ENCODE measurements around the gene USP47. TPM values are rescaled to one million over a fixed set of nuclear protein-coding genes. Genes with fewer than 3 reads are reported as not detected.

Gene USP47
- total and polyA plus RNA-seq, 9 of the 15 experiments (the other 6 are each of a cell fraction or from before 2014, with no cell fraction given) = 13.1 to 63.6 (median 34.7) TPM

GRCh38 chr11:11841723-11842420, at the start of gene USP47 (continued):
- TF ChIP-seq ZNF609 (CRISPR knock-in tag; IDR thresholded peaks at IDR 0.05; ENCODE audit: borderline replicate concordance) = no peak

DNA sequence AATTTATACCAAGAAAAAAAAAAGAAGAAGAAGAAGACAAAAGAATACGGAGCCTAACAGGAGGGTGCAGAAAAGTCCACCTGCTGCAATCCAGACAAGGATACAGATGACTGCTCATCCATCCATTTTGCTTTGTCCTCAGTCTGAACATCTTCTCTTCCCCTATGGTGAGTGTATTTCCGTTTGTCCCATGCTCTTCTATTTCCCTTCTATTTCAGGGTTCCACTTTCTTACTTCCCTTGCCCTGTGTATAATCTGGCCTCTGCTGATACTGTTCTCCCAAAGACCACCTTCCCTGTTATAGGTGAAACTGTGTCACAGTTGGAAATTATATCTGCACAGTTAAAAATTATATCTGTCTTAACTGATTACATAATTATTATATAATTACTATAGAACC, 48.7 kb upstream of the USP47 start:
- Histone ChIP-seq H3K9ac (ENCODE audit: insufficient read depth in 1 of 2, low read depth in 2 of 2, low read length in 2 of 2) (no peak overlapping the region), H3K36me3 (ENCODE audit: control insufficient read depth, insufficient read depth, low read length) (no peaks in the 10 kb centered on the region), H3K9me3 (replicated peaks; ENCODE audit: control insufficient read depth, insufficient read depth, low read depth, low read length) (no peaks in the 10 kb centered on the region), H3K4me3 (no peak overlapping the region), H3K4me1 (replicated peaks in 1 of 2; ENCODE audit: control insufficient read depth in 2 of 2, insufficient read depth in 2 of 2, low read length in 2 of 2) (no peaks in the 10 kb centered on the region), H3K79me2 (ENCODE audit: control insufficient read depth, insufficient read depth, low read length) (no peaks in the 10 kb centered on the region), H2AFZ (ENCODE audit: low read depth, low read length) (no peak overlapping the region), H3K27ac (ENCODE audit: extremely low read depth, low read depth, low read length) (no peak overlapping the region), H3K4me2 (ENCODE audit: insufficient read depth, low read length) (no peak overlapping the region), H4K20me1 (replicated peaks; ENCODE audit: control insufficient read depth, insufficient read depth, low read length) (no peaks in the 10 kb centered on the region), H3K27me3 (ENCODE audit: control insufficient read depth in 2 of 2, insufficient read depth in 2 of 2, low read length in 2 of 2) (no peaks in the 10 kb centered on the region), H3K9me1 (ENCODE audit: control insufficient read depth, insufficient read depth, low read length) (no peaks in the 10 kb centered on the region)
- WGBS (ENCODE audit: insufficient coverage, low coverage, missing lambda C conversion rate) = 22% methylated on average over 2 of the region's 2 CpGs
- TF ChIP-seq KAT2B (IDR thresholded peaks at IDR 0.05; ENCODE audit: low read depth, low read length) = no peak
- no peak for TF ChIP-seq TCFL5 (CRISPR knock-in tag; conservative IDR thresholded peaks at IDR 0.05)
- TF ChIP-seq ZBTB40 (IDR thresholded peaks at IDR 0.05) = peak; percentile 69
- no peak for TF ChIP-seq ZBTB40 (CRISPR knock-in tag; IDR thresholded peaks at IDR 0.05)
- TF ChIP-seq POLR2G (IDR thresholded peaks at IDR 0.05; ENCODE audit: low read depth, low read length) = no peak
- FAIRE-seq (no peak), ATAC-seq (no peak), DNase-seq (ENCODE audit: extremely low read depth in 1 of 4, low spot score in 3 of 4) (no peak)
- in situ Hi-C loops (cut with MboI) = no loop called here
- BruUV-seq (replicated peaks) = no TSS peak
- ChIA-PET CTCF (ENCODE audit: low intra/inter-chr PET ratio) (no interaction called here), POLR2A (no interaction called here)
- intact Hi-C loops (cut with micrococcal nuclease) = no loop called here
